MM.1S (cell line): ENCODE results near the gene KCNIP4.

ENCODE experiments used
- DNase-seq: peaks from one replicate; pipeline ENCODE4 v3.0.0-alpha.2; 2015
- H2AFZ ChIP-seq: fragments of 300-600 bp; sonication (generic); 2 replicates; pipeline ENCODE4 v1.6.0; 2016; ENCODE audit warnings: antibody characterized with exemption, low read length
- H3F3A ChIP-seq: fragments of 300-600 bp; sonication (generic); 2 replicates; pipeline ENCODE4 v1.6.1; 2016; ENCODE audit warnings: mild to moderate bottlenecking, antibody characterized with exemption, low read length, moderate library complexity, mixed read lengths; ENCODE audit not compliant: insufficient read depth
- H3K27ac ChIP-seq: fragments of 300-600 bp; sonication (generic); 2 replicates; pipeline ENCODE4 v1.5.1; 2016; ENCODE audit warnings: mild to moderate bottlenecking, low read length
- H3K27me3 ChIP-seq: fragments of 300-600 bp; sonication (generic); replicated peaks from 2 replicates; pipeline ENCODE4 v1.6.0; 2016; ENCODE audit warnings: low read length; ENCODE audit not compliant: insufficient read depth
- H3K36me3 ChIP-seq: fragments of 300-600 bp; sonication (generic); replicated peaks from 2 replicates; pipeline ENCODE4 v1.6.1; 2016; ENCODE audit warnings: mild to moderate bottlenecking, low read length, mixed read lengths; ENCODE audit not compliant: insufficient read depth
- H3K4me1 ChIP-seq: fragments of 300-600 bp; sonication (generic); 2 replicates; pipeline ENCODE4 v1.6.1; 2016; ENCODE audit warnings: low read length, mixed read lengths
- H3K4me2 ChIP-seq: fragments of 300-600 bp; sonication (generic); 2 replicates; pipeline ENCODE4 v1.6.0; 2016; ENCODE audit warnings: low read depth, low read length
- H3K4me3 ChIP-seq: fragments of 300-600 bp; sonication (generic); 2 replicates; pipeline ENCODE4 v1.5.1; 2016; ENCODE audit warnings: low read length, mixed read lengths
- H3K79me2 ChIP-seq: fragments of 300-600 bp; sonication (generic); 2 replicates; pipeline ENCODE4 v1.6.1; 2016; ENCODE audit warnings: mixed run types, low read length, mixed read lengths
- H3K9ac ChIP-seq: fragments of 300-600 bp; sonication (generic); 2 replicates; pipeline ENCODE4 v1.6.1; 2016; ENCODE audit warnings: low read length, mixed read lengths
- H3K9me2 ChIP-seq: fragments of 300-600 bp; sonication (generic); replicated peaks from 2 replicates; pipeline ENCODE4 v1.6.1; 2016; ENCODE audit warnings: mild to moderate bottlenecking, low read length, mixed read lengths; ENCODE audit not compliant: insufficient read depth
- H3K9me3 ChIP-seq: fragments of 300-600 bp; sonication (generic); replicated peaks from 2 replicates; pipeline ENCODE4 v1.6.1; 2016; ENCODE audit warnings: mild to moderate bottlenecking, low read length, mixed read lengths; ENCODE audit not compliant: insufficient read depth
- H4K20me1 ChIP-seq: fragments of 300-600 bp; sonication (generic); 2 replicates; pipeline ENCODE4 v1.6.1; 2016; ENCODE audit warnings: mild to moderate bottlenecking, low read length, moderate library complexity, mixed read lengths; ENCODE audit not compliant: insufficient read depth
- CTCF ChIP-seq: fragments of 300-600 bp; sonication (generic); IDR thresholded peaks from 2 replicates; pipeline ENCODE4 v1.5.1; 2016; ENCODE audit warnings: antibody characterized with exemption, low read length, mixed read lengths
- EZH2 ChIP-seq: fragments of 300-600 bp; sonication (generic); optimal IDR thresholded peaks from 2 replicates; pipeline ENCODE3; 2017; ENCODE audit warnings: low read depth, mild to moderate bottlenecking, antibody characterized with exemption, low read length, mixed read lengths
- EZH2phosphoT487 ChIP-seq: fragments of 300-600 bp; sonication (generic); IDR thresholded peaks from 2 replicates; pipeline ENCODE4 v1.6.1; 2018; ENCODE audit warnings: antibody characterized with exemption, low read length

Gene KCNIP4

GRCh38 chr4:21177092-21177491 is 771.5 kb downstream of the KCNIP4 start:
- no peak overlapping the region for H3K9ac ChIP-seq
- DNase-seq, result no peak
- no peaks in the 10 kb centered on the region for H3K9me3 ChIP-seq
- no peaks in the 10 kb centered on the region for H3K9me2 ChIP-seq
- no peaks in the 10 kb centered on the region for H3K4me1 ChIP-seq
- H3F3A ChIP-seq, result no peaks in the 10 kb centered on the region
- H3K27ac ChIP-seq, result no peak overlapping the region
- no peak overlapping the region for H2AFZ ChIP-seq
- no peaks in the 10 kb centered on the region for H3K27me3 ChIP-seq
- no peaks in the 10 kb centered on the region for H3K36me3 ChIP-seq
- no peak overlapping the region for H3K4me3 ChIP-seq
- H3K4me2 ChIP-seq, result no peak overlapping the region
- TF ChIP-seq EZH2phosphoT487 (no peak), CTCF (no peak), EZH2 (no peak)
- no peaks in the 10 kb centered on the region for H3K79me2 ChIP-seq
- no peaks in the 10 kb centered on the region for H4K20me1 ChIP-seq

GRCh38 chr4:21167711-21168110 is 780.9 kb downstream of the KCNIP4 start:
- no peak for DNase-seq

GRCh38 chr4:21155367-21155766 is 793.2 kb downstream of the KCNIP4 start:
- Histone ChIP-seq H3K4me2 (no peak overlapping the region), H3K27ac (no peak overlapping the region), H3K79me2 (no peaks in the 10 kb centered on the region), H2AFZ (no peak overlapping the region), H3K9me2 (no peaks in the 10 kb centered on the region), H3F3A (no peaks in the 10 kb centered on the region), H3K4me3 (no peak overlapping the region), H3K27me3 (no peaks in the 10 kb centered on the region), H3K36me3 (no peaks in the 10 kb centered on the region), H3K9ac (no peak overlapping the region), H4K20me1 (no peaks in the 10 kb centered on the region), H3K4me1 (no peaks in the 10 kb centered on the region), H3K9me3 (no peaks in the 10 kb centered on the region)
- no peak for DNase-seq
- TF ChIP-seq EZH2phosphoT487 (no peak), CTCF (no peak), EZH2 (no peak)

More at GRCh38 chr4:21167711-21168110, 780.9 kb downstream of the KCNIP4 start:
- Histone ChIP-seq H3K4me3 (no peak overlapping the region), H3K9me3 (no peaks in the 10 kb centered on the region), H3K9ac (no peak overlapping the region), H3K9me2 (no peaks in the 10 kb centered on the region), H3K36me3 (no peaks in the 10 kb centered on the region), H3K27me3 (no peaks in the 10 kb centered on the region), H3K4me2 (no peak overlapping the region), H3K27ac (no peak overlapping the region), H3K79me2 (no peaks in the 10 kb centered on the region), H3F3A (no peaks in the 10 kb centered on the region), H4K20me1 (no peaks in the 10 kb centered on the region), H3K4me1 (no peaks in the 10 kb centered on the region), H2AFZ (no peak overlapping the region)
- TF ChIP-seq EZH2phosphoT487 (no peak), CTCF (no peak), EZH2 (no peak)
